ENCODE data around the gene PRTFDC1.

Gene PRTFDC1

DNA sequence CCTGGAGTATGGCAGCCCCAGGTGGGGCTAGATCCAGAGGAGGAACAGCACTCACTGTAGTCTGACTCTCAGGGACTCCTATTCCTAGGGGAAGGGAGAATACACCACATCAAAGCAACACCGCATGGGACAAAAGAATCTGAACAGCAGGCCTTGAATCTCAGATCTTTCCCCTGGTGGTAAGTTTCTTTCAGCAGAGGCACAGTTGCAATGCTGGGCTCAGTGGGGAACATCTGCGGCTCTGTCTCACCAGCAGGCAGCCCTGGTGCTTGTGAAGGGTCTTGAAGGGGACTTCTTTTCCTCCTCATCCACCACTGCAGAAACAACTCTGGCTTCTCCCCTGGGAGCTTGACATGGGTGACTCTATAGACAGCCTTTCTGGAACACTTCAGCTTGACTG lies 117.5 kb downstream of the PRTFDC1 start:
- peaks cover 22% of the 10 kb centered on the region for H3K9me3 Mint-ChIP-seq
- H3K27me3 Mint-ChIP-seq (ENCODE audit: low read depth, poor library complexity) = peaks cover 6% of the 10 kb centered on the region
- TF ChIP-seq, protein P1, sequence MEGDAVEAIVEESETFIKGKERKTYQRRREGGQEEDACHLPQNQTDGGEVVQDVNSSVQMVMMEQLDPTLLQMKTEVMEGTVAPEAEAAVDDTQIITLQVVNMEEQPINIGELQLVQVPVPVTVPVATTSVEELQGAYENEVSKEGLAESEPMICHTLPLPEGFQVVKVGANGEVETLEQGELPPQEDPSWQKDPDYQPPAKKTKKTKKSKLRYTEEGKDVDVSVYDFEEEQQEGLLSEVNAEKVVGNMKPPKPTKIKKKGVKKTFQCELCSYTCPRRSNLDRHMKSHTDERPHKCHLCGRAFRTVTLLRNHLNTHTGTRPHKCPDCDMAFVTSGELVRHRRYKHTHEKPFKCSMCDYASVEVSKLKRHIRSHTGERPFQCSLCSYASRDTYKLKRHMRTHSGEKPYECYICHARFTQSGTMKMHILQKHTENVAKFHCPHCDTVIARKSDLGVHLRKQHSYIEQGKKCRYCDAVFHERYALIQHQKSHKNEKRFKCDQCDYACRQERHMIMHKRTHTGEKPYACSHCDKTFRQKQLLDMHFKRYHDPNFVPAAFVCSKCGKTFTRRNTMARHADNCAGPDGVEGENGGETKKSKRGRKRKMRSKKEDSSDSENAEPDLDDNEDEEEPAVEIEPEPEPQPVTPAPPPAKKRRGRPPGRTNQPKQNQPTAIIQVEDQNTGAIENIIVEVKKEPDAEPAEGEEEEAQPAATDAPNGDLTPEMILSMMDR (IDR thresholded peaks at IDR 0.05) = no peak
- no peaks in the 10 kb centered on the region for H3K4me1 Mint-ChIP-seq
- H3K27ac Mint-ChIP-seq = no peak overlapping the region
- peaks cover 5% of the 10 kb centered on the region for H3K36me3 Mint-ChIP-seq (ENCODE audit: low read depth)
- H3K4me3 Mint-ChIP-seq = no peak overlapping the region
- no peak for DNase-seq

DNA sequence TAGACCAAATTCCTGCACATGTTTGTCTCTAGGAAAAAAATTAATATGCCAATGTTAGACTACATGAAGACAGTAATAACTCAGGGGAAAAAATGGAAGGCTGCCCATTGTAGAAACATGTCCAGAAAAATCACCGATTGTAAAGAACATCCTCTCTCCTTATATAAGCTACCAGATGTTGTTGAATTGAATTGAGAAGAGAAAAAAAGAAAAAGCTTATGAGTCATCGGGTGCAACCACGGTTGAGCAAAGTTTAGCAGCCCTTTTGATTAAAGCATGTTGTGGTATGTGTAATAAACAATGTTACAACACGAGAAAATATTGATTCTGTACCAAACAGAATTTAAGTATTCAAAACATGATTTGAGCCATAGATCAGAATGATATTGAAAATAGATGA lies 126.4 kb downstream of the PRTFDC1 start:
- H3K4me1 Mint-ChIP-seq = no peaks in the 10 kb centered on the region
- TF ChIP-seq, protein P1 (IDR thresholded peaks at IDR 0.05) = no peak
- H3K27ac Mint-ChIP-seq = no peak overlapping the region
- no peak overlapping the region for H3K4me3 Mint-ChIP-seq
- peaks cover 6% of the 10 kb centered on the region for H3K27me3 Mint-ChIP-seq (ENCODE audit: low read depth, poor library complexity)
- no peak for DNase-seq
- no peaks in the 10 kb centered on the region for H3K36me3 Mint-ChIP-seq (ENCODE audit: low read depth)
- H3K9me3 Mint-ChIP-seq = no peaks in the 10 kb centered on the region

- no peaks in the 10 kb centered on the region for H3K36me3 Mint-ChIP-seq (ENCODE audit: low read depth)
- TF ChIP-seq, protein P1 (IDR thresholded peaks at IDR 0.05) = no peak
- H3K9me3 Mint-ChIP-seq = no peaks in the 10 kb centered on the region
- DNase-seq = no peak
- H3K4me1 Mint-ChIP-seq = no peaks in the 10 kb centered on the region
- H3K27ac Mint-ChIP-seq = no peak overlapping the region
- no peak overlapping the region for H3K4me3 Mint-ChIP-seq
- H3K27me3 Mint-ChIP-seq (ENCODE audit: low read depth, poor library complexity) = peaks cover 3% of the 10 kb centered on the region
These were observed 126.9 kb downstream of the PRTFDC1 start for GRCh38 chr10:24825551-24825950.

- no peaks in the 10 kb centered on the region for H3K4me1 Mint-ChIP-seq
- TF ChIP-seq, protein P1 (IDR thresholded peaks at IDR 0.05) = no peak
- DNase-seq = no peak
- no peak overlapping the region for H3K27ac Mint-ChIP-seq
- no peaks in the 10 kb centered on the region for H3K36me3 Mint-ChIP-seq (ENCODE audit: low read depth)
- peaks cover 6% of the 10 kb centered on the region for H3K27me3 Mint-ChIP-seq (ENCODE audit: low read depth, poor library complexity)
- no peak overlapping the region for H3K4me3 Mint-ChIP-seq
- no peaks in the 10 kb centered on the region for H3K9me3 Mint-ChIP-seq
These were observed 127.9 kb downstream of the PRTFDC1 start for GRCh38 chr10:24824536-24824935.

GRCh38 chr10:24824124-24824523 lies 128.3 kb downstream of the PRTFDC1 start:
- Mint-ChIP-seq H3K4me3 (no peak overlapping the region), H3K27me3 (ENCODE audit: low read depth, poor library complexity) (peaks cover 6% of the 10 kb centered on the region), H3K4me1 (no peaks in the 10 kb centered on the region), H3K27ac (no peak overlapping the region), H3K9me3 (no peaks in the 10 kb centered on the region), H3K36me3 (ENCODE audit: low read depth) (no peaks in the 10 kb centered on the region)
- no peak for DNase-seq
- TF ChIP-seq, protein P1 (IDR thresholded peaks at IDR 0.05) = no peak

GRCh38 chr10:24822590-24822989 lies 129.8 kb downstream of the PRTFDC1 start:
- H3K4me1 Mint-ChIP-seq = no peaks in the 10 kb centered on the region
- no peak overlapping the region for H3K4me3 Mint-ChIP-seq
- H3K9me3 Mint-ChIP-seq = no peaks in the 10 kb centered on the region
- TF ChIP-seq, protein P1 (IDR thresholded peaks at IDR 0.05) = no peak
- no peaks in the 10 kb centered on the region for H3K36me3 Mint-ChIP-seq (ENCODE audit: low read depth)
- no peak overlapping the region for H3K27ac Mint-ChIP-seq
- no peak for DNase-seq
- H3K27me3 Mint-ChIP-seq (ENCODE audit: low read depth, poor library complexity) = peaks cover 6% of the 10 kb centered on the region

Data from nephron progenitor cell (in vitro differentiated cells).